ENCODE results near the gene EPHA6.
A peak's percentile ranks its signal among the peaks of the same experiment; 100 is the strongest.

The EPHA6 gene

DNA sequence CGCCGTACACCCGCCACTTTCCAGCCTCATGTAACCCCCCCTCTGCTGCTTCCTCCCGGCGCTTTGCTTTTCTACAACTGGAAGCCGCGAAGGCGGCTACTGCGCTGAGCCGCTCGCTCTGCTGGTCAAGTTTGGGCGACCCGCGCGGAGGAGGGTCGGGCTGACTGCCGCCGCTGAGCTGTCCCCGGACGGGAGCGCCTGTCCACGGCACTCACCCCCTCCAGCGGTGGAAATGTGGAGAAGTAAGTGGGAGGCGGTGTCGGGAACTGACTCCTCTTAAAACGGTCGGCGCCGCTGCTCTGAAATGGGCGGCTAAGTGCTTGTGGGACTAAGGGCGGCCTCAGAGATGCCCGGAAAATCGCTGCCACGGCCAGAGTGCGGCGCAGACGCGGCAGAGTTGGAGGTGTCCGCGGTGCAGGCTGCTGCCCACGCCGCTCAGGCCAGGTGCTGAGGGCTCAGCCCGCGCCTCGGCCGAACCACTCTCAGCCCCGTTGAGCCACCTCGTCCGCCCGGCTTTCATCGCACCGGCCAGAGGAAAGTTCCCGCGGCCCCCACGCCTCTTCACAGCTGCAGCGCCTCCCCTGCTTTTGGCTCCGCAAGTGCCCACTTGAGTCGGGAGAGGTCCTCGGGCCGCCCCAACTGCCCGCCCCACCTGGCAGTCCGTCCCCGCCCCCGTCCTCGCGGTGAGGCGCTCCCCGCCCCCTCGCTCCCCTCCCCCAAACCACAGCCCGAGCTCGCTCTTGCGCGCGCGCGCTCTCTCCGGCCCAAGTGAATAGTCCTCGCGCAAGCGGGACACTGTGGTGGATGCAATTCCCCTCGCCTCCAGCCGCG is at the start of gene EPHA6:
Gene EPHA6, plus strand, starts transcription at position 775 of the 831 bp plus-strand sequence.
- peak; percentile 61 for DNase-seq

DNA sequence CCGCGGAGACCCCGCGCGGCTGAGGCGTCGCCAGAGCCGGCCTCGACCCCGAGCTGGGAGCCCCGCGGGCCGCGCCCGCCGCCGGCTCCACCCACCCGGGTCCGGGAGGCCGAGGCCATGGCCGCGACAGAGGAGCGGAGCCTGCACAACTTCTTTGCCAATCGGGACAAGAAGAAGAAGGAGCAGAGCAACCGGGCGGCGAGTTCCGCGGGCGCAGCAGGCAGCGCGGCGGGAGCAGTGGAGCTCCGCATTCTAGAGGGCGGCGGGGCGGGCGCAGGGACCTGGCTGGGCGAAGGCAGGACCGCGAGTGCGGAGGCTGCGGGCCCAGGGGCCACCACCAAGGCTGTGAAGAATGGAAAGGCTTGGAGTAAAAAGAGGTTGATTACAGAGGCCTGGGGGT is 37.6 kb upstream of the EPHA6 start:
- no peak for DNase-seq

DNA sequence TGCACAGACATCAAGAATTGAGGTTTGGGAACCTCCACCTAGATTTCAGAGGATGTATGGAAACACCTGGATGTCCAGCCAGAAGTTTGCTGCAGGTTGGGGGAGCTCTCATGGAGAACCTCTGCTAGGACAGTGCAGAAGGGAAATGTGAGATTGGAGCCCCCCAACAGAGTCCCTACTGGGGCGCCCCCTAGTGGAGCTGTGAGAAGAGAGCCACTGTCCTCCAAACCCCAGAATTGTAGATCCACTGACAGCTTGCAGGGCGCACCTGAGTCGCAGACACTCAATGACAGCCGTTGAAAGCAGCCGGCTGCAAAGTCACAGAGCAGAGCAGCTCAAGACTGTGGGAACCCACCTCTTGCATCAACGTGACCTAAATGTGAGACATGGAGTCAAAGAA is 34.6 kb upstream of the EPHA6 start:
- DNase-seq: no peak

DNA sequence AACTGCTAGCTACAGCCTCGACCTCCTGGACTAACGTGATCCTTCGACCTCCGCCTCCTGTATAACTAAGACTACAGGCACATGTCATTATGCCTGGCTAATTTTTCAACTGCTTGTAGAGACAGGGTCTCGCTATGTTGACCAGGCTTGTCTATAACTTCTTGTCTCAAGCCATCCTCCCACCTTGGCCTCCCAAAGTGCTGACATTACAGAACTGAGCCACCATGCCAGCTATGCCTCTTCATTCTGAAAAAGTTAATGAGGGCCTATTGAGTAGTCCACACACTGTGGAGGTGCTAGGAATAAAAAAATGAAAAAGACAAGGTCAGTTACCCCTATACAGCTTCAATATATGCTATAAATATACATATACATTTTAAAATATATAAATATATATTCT is 18.3 kb upstream of the EPHA6 start:
- DNase-seq: no peak

DNA sequence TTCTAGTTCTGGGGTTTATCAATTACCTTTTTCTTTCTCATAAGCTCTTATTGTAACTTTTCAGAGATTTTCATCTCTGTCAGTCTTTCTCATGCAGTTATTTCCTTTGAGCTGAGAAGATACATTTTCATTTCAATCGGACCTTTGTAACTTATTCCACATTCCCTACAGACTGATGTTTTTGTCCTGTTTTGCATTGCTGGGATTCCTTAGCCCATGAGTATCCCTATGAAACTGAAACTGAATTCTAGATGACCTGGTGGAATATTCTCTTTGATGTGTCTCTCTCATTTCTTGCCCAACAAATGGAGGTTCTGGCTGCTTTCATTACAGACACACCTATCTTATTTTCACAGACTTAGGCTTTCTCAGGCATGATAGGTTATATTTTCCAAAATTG is 10.5 kb upstream of the EPHA6 start:
- no peak for DNase-seq

DNA sequence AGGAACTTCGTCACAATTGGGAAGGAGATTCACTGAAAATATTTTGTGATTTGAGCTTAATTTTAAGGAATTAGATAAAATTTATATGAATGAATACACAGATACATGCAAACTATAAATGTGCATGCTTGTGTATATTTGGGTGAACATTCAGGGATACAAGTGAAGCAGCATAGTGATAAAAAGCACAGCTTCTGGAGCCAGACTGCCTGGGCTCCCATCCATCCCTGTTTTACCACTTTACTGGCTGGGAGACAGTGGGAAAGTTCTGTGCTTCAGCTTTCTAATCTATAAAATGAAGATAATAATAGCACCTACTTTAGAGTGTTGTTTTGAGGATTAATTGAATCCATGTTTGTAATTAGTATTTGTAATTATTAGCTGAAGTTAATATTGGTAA is 8.1 kb upstream of the EPHA6 start:
- DNase-seq: no peak

DNA sequence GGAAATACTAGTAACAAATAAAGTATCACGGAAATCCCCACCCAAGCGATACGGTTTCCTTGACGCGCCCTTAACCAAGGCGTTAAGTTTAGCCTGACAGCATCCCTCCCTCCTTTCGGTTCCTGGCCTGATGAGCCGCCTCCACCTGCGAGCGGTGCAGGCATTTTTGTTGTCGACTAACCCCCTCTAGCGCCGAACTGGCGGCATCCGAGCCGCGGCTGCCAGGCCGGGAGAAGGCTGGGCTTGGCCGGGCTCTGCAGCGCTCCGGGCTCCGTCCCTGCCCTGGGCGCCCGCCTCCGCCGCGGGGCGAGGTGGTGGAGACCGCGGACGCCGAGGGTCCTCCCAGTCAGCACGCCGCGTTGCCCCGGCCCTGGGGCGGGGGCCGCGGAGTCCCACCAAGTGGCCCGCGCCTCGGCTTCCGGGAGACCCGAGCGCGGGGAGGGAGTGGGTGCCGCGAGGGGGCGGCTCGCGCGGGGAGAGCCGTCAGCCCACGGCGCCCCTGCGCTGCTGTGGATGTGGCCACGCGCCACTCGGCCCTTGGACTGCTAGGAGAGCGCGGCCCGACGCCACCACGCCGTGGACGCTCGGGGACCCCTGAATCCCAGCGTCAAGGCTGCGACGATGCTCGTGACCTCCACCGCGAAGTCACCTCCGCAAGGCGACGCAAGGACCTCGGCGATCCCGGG is 1.1 kb upstream of the EPHA6 start:
- peak; percentile 72 for DNase-seq

DNA sequence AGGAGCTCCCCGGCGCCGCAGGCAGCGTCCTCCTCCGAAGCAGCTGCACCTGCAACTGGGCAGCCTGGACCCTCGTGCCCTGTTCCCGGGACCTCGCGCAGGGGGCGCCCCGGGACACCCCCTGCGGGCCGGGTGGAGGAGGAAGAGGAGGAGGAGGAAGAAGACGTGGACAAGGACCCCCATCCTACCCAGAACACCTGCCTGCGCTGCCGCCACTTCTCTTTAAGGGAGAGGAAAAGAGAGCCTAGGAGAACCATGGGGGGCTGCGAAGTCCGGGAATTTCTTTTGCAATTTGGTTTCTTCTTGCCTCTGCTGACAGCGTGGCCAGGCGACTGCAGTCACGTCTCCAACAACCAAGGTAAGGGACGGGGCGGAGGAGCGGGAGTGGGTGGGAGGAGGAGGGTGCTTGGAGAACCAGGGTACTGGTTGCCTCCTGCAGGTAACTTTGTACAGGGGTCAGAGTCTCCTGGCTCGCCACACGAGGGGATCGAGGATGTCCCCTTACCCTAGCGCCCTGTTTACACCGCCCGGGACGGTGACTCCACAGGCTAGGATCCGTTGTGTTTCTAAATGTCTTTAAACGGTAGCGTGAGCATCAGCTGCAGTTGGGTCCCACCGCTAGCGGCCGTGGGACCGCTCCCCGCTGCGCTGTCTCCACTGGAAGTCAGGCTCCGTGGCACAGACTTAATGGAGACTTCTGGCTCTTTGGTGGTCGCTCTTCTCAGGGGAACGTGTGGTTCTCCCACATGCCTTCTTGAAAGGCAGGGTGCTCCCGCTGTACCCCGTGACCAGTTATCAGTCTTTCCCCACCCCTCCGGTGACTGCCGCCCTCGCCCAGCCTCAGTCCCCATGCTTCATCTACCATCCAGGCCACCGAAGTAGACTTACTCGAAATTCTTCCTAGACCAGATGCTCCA is 515 bp downstream of the EPHA6 start:
- no peak for DNase-seq

DNA sequence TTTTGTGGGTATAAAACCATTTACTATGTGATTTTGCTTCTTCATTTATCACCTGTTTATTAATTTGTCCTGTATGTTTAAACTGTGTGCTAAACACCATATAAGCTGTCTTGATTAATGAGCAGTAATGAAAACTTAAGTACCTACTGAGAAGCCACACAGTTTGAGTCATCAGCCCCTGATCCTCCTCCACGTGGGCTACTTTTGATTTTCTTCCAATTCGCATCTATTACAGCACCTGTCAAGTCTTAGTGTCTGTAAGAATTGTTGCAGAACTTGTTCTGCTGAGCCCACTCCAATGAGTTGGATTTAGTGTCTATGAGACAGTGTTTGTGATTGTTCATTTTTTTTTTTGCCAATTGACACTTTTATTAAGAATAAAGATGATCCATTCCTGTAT is 16.8 kb downstream of the EPHA6 start:
- no peak for DNase-seq

DNA sequence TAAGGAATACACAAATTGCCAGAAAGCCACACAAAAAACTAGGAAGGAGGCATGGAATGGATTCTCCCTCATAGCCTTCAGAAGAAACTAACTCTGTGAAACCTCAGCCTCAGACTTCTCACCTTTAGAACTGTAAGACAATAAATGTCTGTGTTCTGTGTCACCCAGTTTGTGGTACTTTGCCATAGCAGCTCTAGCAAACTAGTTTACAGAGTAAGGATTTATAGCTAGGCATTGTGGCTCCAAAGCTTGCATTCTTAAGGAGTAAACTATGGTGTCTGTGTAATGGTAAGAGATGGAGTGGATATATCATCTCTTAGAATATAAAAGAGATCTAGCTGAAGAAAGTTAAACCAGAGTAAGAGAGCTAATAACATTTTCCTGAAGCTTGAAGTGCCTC is 18.9 kb downstream of the EPHA6 start:
- DNase-seq: no peak

DNA sequence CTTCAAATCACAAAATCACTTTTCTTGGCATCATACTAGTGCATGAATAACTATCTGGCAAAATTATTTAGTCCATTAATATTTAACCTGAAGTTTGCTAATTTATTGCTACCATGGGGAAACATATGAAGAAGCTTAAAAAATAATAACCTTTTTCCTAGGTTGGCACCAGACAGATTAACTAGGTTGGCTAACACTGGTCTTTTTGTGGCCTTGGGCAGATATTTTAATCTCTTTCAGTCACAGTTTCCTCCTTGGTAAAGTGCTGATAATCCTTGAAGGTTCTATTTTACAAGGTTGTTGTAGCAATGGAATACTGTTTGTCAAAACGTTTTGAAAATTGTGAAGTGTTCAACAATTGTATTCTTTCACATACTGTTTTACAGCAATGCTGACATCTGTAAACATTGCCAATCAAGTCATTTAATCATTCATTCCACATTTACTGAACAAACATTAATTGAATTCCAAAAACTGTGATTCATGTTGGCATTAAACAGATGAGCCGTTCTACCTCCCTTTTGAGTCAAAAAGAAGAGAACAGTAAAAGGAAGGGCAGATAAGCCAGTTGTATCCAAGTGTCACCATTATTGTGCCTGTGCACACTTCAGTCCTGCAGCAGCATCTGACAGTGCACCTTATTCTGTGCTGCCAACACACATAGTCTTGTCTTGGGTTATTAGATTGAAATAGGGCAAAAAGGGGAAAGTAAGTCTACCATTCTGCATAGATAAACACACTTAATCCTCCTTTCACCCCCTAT is 21.9 kb downstream of the EPHA6 start:
- no peak for DNase-seq

DNA sequence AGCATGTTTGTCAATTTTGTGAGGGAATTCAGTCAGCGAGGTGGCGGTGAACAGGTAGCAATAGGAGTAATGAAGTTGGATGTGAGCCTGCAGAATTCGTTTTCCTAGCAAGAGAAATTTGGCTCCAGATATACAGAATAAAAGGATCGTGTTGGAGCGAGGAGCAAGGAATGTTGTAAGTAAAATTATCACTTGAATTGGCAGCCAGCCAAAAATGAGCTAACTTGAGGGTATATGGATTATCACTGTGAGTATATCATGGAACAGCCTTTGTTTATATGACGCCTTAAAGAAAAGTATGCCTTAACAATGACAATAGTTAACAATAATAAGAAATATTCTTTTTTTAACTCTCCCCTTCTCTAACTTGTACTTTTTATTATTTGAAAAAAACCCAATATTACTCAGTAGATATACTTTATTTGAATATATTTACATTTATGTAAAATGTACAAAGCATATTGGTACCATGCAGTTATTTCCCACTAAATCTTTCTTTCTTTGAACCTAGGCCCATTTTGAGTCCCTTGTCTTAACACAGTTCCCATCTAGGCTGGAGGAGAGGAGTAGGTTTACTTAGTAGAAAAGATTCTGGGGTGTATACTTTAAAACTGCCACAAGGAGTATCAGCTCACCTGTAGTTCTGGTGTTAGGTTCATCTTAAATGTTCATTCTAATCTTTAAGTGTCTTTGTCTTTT is 29.3 kb downstream of the EPHA6 start:
- no peak for DNase-seq

DNA sequence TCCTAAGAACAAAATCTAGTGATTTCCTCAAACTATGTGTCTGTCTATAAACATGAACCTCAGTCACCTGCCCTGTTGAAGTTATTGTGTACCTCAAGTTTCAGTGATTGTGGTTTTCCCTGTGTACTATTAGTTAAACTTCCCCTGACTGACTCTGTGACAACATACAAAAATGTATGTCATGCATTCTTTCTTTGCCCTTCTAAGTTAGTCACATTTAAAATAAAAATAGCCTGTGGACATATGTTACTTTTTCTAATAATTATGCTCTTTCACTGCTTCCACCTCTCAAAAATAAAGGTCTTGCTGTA is 29.8 kb downstream of the EPHA6 start:
- no peak for DNase-seq

DNA sequence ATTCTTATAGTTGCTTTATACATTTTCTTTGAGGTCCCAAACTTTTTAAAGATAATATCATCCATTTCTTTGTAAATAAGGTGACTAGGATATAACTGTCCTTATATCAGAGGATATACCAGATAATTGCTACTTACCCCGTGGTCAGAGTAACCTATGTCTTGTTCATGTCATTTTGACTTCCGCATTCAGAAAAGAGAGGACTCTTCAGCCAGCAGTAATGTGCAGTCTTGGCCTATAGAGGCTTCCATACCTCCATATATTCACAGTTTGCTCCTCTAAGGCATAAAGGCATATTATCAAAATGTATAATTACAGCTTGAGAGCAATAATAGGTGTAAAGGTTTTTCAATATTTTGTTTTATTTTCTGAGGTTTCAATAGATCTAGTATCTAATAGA is 38.5 kb downstream of the EPHA6 start:
- DNase-seq: no peak

DNA sequence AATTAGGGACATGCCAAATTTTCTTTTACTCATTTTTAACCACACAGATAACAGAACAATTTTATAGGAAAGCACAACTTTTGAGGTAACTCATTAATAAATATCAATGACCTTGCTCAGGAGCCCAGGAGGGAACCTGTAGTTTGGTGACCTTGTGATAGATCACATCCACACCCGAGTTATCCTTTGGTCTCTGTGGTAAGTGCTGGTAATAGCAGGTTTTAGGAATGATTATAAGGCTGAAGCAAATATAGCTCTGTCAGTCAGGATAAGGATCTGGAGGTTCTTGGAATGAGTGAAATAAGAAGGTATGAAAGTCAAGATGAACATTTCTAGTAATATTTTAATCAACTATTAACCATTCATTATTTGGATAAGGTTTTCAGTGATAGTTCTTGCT is 46.5 kb downstream of the EPHA6 start:
- DNase-seq: no peak

DNA sequence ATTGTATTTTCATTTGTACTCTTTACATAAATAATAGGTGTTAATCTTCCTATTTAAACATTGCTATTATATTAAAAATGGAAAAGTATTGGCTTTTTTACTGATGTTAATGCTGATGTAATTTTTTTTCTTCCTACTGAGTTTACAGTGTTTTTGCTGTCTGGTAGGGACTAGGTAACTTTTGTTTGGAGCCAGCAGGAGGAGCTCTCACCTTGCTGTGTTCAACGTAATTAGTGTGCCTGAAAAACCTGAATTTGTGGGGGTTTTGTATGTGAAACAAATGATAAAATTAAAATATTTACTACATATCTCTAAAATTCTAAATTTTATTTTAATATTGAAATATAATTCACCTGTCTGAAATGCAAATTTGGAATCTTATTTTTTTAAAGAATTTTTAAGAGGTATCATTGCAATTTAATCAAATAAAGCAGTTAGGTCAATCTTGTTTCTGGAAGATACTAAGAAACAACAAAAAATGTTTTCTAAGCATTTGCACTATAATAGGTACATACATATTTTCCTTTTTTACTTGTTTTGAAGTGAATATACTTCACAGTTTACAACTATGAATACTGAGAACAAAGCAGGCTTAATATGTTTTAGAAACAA is 48.8 kb downstream of the EPHA6 start:
- DNase-seq: peak; percentile 29

DNA sequence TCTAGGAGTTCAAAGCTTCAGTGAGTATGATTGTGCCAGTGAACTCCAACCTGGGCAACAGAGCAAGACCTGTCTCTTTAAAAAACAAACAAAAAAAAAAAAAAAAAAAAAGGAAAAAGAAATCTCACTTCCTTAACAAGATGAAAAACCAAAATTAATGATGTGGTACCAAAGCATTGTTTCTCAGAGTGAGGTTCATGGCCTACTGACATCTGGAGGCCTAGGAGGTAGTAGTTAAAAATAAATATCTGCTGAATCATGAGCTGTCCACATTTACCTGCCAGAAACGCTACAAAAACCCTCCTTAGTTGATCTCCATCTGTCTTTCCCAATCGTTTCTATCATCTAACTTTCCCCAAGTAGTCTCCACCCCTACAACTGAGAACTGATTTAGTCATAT is 51.2 kb downstream of the EPHA6 start:
- no peak for DNase-seq

DNA sequence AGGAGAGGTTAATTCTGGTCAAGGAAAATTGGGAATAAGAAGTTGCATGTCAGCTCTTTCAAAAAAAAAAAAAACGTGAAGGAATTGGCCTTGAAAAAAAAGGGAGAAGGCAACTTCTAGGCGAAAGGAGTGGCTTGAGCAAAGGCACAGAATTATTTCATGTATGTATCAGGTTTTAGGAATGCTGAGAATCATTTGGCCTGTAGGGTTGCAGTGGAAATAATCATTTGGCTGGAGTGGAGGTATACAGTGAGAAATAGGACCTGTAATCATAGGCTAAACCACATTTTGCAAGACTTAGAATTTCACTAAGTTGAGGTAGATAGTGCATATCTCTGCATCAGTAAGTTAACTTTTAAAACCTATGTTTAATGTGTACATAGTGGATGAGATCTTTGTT is 54.9 kb downstream of the EPHA6 start:
- DNase-seq: no peak

DNA sequence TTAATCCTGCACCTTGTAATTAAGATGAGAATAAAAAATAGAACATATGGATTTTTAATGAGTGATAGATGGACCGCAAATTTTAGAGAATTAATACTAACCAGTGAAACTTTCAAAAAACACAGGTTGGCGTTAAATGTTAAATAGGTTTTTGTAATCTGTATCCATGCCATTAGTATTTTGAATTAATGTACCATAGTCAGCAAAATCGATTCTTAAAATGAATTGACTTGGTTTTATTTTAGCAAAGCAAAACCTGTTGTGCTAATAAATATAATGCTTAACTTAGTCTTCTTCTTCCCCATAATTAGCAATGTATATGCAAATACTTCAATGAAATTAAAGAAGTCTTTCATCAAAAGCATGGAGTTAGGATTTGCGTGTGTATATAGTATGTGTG is 63.1 kb downstream of the EPHA6 start:
- no peak for DNase-seq

DNA sequence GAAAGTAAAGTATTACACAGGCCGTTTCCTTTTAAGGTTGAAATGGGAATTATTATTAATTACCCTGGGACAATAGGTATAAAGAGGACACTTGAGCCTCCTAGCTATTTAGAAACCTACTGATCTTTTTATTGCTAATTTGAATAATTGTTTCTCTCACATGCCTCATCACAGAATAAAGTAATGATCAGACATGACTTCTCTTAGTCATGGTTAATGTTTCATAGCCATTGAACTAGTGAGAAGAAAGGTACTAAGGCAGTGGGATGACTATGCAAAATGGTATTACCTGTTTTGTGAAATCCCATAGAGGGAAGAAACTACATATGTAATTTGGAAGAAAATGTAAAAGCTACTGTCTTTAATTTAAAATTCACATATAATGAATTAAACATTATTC is 85.6 kb downstream of the EPHA6 start:
- no peak for DNase-seq

DNA sequence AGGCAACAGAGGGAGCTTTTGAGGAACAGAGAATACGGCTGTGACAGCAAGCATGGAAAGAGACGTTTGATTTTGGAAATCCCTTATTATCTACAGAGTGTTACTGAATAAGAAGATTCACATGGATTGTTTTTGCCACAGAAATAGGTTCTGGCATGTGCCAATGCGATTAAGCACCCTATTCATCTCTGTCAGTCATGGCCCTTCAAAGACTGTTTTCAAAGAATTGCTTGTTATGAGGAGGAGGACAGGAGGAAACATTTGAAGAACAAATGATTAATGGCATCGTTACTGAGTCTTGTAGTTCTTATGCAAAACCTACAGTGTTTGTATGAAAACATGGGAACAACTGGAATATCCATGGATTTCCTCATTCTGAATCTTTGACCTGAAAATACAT is 86.2 kb downstream of the EPHA6 start:
- DNase-seq: no peak

DNA sequence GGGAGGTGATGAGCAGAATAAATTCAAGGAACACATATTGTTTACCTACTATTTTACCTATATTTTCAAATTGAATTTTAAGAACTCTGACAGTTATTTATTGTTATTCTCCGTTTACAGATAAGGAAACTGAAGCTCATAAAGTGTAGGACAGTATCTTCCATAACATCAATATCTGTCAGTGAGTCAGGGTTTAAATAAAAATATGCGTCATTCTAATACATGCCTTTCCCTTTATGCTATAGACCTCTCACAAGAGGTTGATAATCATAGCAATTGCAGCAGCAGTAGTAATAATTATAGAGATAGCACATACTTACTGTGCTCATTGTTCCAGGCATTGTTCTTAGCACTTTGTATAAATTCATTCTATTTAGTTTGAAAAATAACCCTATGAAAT is 101.1 kb downstream of the EPHA6 start:
- no peak for DNase-seq
